ENCODE results near the gene MFSD12. TPM values are rescaled to one million over a fixed set of nuclear protein-coding genes. Genes with fewer than 3 reads are reported as not detected.
A peak's percentile ranks its signal among the peaks of the same experiment; 100 is the strongest.

Gene MFSD12
- 93.7 and 94.1 TPM in 2 replicates for total RNA-seq

DNA sequence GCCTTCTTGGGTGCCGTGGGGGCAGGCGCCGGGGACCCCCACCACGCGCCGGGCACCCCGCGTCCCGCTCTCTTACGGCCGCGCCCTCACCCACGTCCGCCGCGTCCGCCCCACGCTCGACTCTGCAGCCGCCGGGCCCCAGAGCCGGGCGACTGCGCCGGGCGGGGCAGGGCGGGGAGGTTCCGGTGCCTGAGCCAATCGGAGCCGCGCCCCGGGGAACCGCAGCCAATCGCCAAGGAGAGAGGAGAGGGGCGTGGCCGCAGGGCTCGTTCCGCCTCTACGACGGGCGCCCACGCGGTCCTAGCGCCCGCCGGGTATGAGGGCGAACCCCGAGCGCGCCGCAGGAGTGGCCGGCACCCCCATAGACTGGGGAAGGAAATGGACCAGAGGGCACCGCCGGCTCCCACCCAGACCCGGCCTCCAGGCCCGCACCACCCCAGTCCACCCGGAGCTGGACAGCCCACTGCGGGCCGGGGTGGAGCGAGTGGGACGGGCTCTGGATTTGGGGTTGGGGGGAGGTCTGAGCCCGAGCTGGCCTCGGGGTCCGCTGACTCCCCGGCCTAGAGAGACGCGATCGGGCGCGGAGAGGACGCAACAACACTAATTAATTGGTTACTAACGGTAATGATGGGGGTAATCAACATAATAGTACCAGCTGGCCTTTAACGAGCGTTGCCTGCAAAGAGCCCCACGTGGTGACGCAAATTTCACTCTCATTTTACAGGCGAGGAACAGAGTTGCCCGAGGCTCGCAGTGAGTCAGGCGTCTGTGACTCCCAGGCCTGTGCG lies at the start of gene MFSD12:
Gene MFSD12, minus strand, starts transcription at position 126 of the 788 bp plus-strand sequence. CDS start 183 bp downstream, outside the sequence.
- intact Hi-C loops (cut with micrococcal nuclease): loop anchor here (1.0 to 5.0 kb wide), 3 partner anchors 15 to 70 kb away; partner anchors contain the start of genes CACTIN, FZR1 and HMG20B
- Mint-ChIP-seq H3K36me3 (ENCODE audit: low read depth) (peaks cover 15% of the 10 kb centered on the region), H3K4me3 (ENCODE audit: low read depth) (peak within 1 kb of the TSS; percentile 98), H3K4me1 (ENCODE audit: low read depth) (peaks cover 33% of the 10 kb centered on the region), H3K9me3 (no peaks in the 10 kb centered on the region), H3K27me3 (ENCODE audit: low read depth) (no peaks in the 10 kb centered on the region), H3K27ac (peak within 1 kb of the TSS; percentile 85)
- DNase-seq (ENCODE audit: low spot score): peak; percentile 94

DNA sequence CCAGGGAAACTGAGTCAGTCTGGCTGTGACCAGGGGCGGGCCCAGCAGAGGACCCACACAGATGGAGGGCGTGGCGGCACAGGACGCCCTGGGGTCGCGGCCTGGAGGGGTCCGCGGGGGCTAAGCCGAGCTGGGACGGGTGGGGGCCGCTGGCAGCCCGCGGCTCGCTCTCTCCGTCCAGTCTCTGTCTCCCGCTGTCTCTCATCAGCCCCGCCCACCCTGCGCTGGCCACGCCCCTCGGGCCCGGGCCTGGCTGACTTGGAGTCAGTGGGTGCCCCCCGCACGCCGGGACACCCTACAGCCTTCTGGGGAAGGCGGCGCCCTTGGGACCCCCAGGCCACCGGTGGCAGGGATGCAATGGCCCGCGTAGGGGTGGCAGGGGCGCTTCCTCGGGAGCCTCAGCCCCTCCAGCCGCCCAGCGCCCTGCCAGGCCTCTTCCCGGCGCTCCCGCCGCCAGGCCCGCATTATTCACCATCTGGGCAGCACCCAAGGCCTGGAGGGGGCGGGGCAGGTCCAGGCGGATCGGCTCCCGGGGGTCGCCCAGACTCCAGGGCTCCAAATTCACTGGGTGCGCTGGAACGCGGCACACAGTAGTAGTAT lies 49.4 kb upstream of the MFSD12 start, which contains the start of gene TBXA2R:
Gene TBXA2R, minus strand, starts transcription at position 186 of the 600 bp plus-strand sequence. CDS start 6,241 bp downstream, outside the sequence.
- no peak for DNase-seq (ENCODE audit: low spot score)
- peaks cover under 1% of the 10 kb centered on the region for H3K36me3 Mint-ChIP-seq (ENCODE audit: low read depth)
- H3K27ac Mint-ChIP-seq: no peak within 1 kb of the TSS
- peaks cover 2% of the 10 kb centered on the region for H3K4me1 Mint-ChIP-seq (ENCODE audit: low read depth)
- peaks cover 4% of the 10 kb centered on the region for H3K27me3 Mint-ChIP-seq (ENCODE audit: low read depth)
- intact Hi-C loops (cut with micrococcal nuclease): no loop called here
- H3K4me3 Mint-ChIP-seq (ENCODE audit: low read depth): no peak within 1 kb of the TSS
- no peaks in the 10 kb centered on the region for H3K9me3 Mint-ChIP-seq

DNA sequence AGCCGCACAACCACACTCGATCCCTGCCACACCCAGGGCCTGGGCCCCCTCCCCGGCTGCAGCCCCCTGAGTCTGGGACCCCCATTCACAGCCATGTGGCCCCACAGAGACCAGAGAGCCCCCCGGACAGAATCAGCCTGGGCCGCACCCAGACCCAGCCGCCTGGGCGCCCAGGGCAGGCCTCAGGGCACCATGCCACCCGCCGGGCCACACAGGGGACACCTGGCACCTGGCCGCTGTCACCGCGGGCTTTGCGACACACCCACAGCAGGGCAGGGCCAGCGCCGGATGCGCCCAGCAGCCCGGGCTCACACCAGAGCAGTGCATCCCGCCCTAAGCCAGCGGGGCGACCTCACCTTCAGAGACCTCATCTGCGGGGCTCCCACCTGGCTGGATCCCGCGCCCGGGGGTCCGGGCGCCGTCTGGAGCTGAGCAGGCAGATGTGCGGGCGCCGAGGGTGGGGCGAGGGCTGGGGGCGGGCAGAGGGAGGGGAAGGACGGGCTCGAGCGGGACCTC lies 48.8 kb upstream of the MFSD12 start:
- Mint-ChIP-seq H3K36me3 (ENCODE audit: low read depth) (no peaks in the 10 kb centered on the region), H3K9me3 (no peaks in the 10 kb centered on the region), H3K4me1 (ENCODE audit: low read depth) (peaks cover 2% of the 10 kb centered on the region)

DNA sequence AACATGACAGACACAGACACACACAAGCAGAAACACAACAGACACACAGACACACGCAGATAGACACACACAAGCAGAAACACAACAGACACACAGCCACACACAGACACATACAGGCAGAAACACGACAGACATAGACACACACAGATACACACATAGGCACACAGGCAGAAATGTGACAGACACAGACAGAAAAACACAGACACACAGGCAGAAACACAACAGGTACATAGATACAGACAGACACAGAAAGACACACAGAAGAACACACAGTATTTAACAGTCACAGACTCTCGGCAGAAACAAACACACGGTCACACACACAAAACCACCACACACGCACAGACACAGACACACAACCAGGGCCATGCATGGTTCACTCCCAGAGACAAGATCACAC lies 48.4 kb upstream of the MFSD12 start:
- no peak overlapping the region for H3K4me3 Mint-ChIP-seq (ENCODE audit: low read depth)
- H3K27ac Mint-ChIP-seq: no peak overlapping the region
- intact Hi-C loops (cut with micrococcal nuclease): no loop called here
- H3K9me3 Mint-ChIP-seq: no peaks in the 10 kb centered on the region
- no peaks in the 10 kb centered on the region for H3K36me3 Mint-ChIP-seq (ENCODE audit: low read depth)
- peaks cover 2% of the 10 kb centered on the region for H3K4me1 Mint-ChIP-seq (ENCODE audit: low read depth)
- no peak for DNase-seq (ENCODE audit: low spot score)
- H3K27me3 Mint-ChIP-seq (ENCODE audit: low read depth): peaks cover 4% of the 10 kb centered on the region

More for the DNA sequence above, 48.8 kb upstream of the MFSD12 start:
- Mint-ChIP-seq H3K27me3 (ENCODE audit: low read depth) (peaks cover 4% of the 10 kb centered on the region), H3K4me3 (ENCODE audit: low read depth) (no peak overlapping the region), H3K27ac (no peak overlapping the region)
- no peak for DNase-seq (ENCODE audit: low spot score)
- intact Hi-C loops (cut with micrococcal nuclease): no loop called here

DNA sequence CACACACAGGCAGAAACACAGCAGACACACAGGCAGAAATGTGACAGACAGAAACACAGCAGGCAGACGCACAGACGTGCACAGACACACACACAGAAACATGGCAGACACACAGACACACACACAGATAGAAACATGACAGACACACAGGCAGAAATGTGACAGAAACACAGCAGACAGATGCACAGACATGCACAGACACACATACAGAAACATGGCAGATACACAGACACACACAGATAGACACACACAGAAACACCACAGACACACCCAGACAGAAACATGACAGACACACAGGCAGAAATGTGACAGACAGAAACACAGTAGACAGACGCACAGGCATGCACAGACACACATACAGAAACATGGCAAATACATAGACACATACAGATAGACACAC lies 48.0 kb upstream of the MFSD12 start:
- Mint-ChIP-seq H3K4me3 (ENCODE audit: low read depth) (no peak overlapping the region), H3K36me3 (ENCODE audit: low read depth) (no peaks in the 10 kb centered on the region)

DNA sequence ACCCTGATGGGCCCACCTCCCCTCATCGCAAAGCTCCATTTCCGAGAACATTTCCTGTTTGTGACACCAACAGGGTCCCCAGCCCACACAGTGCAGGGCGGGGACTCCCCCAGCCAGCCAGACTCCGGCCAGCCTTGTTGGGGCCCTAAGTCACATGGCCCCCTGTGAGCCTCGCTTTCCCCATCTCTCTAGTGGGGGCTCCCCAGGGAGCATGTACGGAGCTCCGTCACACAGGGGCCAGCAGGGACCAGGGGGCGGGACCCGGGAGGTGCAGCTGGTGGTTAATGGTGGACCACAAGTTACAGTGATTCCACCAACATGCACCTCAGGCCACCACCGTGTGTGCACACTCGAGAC lies 47.6 kb upstream of the MFSD12 start:
- H3K4me1 Mint-ChIP-seq (ENCODE audit: low read depth): peaks cover 2% of the 10 kb centered on the region
- no peaks in the 10 kb centered on the region for H3K36me3 Mint-ChIP-seq (ENCODE audit: low read depth)
- H3K27me3 Mint-ChIP-seq (ENCODE audit: low read depth): peaks cover 4% of the 10 kb centered on the region
- intact Hi-C loops (cut with micrococcal nuclease): no loop called here
- no peak overlapping the region for H3K4me3 Mint-ChIP-seq (ENCODE audit: low read depth)
- H3K9me3 Mint-ChIP-seq: no peaks in the 10 kb centered on the region
- H3K27ac Mint-ChIP-seq: no peak overlapping the region
- DNase-seq (ENCODE audit: low spot score): no peak

More for the DNA sequence above, 48.0 kb upstream of the MFSD12 start:
- intact Hi-C loops (cut with micrococcal nuclease): no loop called here
- Mint-ChIP-seq H3K4me1 (ENCODE audit: low read depth) (peaks cover 2% of the 10 kb centered on the region), H3K27me3 (ENCODE audit: low read depth) (peaks cover 4% of the 10 kb centered on the region), H3K9me3 (no peaks in the 10 kb centered on the region), H3K27ac (no peak overlapping the region)
- no peak for DNase-seq (ENCODE audit: low spot score)

DNA sequence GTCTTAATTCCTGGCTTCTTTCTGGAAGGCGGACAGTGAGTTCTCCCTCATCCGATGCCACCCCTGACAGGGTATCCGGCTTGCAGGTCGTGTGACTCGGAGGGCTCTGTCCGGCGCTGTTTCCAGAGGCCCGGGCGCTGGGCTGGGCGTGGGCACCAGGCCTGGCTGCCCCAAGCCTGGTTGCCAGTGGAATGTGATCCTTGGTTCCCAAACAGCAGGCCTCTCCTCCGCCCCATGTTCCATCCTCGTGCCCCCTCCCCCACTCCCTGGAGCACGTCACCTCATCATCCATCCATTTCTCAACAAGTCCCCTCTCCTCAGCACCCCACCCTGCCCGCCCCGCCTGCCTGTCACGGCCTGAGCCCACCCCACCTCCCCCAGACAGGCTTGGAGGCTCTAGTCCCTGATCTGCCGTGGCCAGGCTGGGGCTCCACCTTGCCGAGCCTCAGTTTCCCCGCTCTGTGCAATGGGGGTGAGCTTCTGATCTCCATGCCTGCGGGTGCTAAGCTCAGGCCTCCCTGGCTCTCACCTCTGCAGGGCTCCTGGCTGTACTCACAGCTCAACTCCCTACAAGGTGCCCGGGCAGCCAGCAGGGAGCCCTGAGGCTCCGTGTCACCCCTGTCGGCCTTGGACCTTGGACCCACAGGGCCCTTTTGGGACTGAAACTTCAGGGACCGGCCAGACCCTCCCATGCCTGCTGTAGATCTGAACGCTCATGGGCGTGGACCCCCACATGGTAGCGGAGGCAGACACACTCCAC lies 47.0 kb upstream of the MFSD12 start:
- no peak for DNase-seq (ENCODE audit: low spot score)
- intact Hi-C loops (cut with micrococcal nuclease): no loop called here
- H3K9me3 Mint-ChIP-seq: no peaks in the 10 kb centered on the region
- H3K27ac Mint-ChIP-seq: no peak overlapping the region
- peaks cover 2% of the 10 kb centered on the region for H3K4me1 Mint-ChIP-seq (ENCODE audit: low read depth)
- no peak overlapping the region for H3K4me3 Mint-ChIP-seq (ENCODE audit: low read depth)
- H3K27me3 Mint-ChIP-seq (ENCODE audit: low read depth): peaks cover 4% of the 10 kb centered on the region
- H3K36me3 Mint-ChIP-seq (ENCODE audit: low read depth): no peaks in the 10 kb centered on the region

DNA sequence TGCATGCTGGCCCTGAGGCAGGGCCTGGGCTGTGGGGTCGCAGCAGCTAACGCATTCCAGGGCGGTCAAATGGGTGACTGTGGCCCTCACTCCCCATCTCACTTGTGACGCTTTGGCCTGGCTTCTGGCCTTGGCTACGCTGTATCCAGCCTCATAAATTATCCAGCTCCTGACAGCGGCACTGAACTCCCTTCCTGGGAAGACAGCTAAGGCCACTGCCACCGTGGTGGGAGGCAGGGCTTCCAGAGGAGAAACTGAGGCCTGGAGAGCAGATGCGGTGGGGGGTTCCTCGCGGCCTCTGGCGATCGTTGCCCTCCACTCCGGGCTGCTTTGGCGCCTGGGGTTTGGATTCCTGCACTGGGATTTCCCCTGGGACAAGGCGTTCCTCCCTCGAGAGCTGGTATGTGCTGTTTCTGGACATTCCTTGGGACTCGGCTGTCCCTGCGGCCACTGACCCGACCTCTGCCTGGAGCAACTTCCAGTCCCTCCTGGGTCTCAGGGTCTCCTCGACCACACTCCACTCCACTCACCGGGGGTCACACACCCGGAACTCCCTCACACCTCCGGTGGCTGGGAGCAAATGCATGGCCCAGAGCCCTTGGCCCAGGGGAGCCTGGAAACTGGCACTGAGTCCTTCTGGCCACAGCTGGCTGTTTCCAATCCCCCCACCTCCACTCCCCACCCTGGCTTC lies 45.9 kb upstream of the MFSD12 start:
- no peak overlapping the region for H3K4me3 Mint-ChIP-seq (ENCODE audit: low read depth)
- intact Hi-C loops (cut with micrococcal nuclease): no loop called here
- DNase-seq (ENCODE audit: low spot score): no peak

DNA sequence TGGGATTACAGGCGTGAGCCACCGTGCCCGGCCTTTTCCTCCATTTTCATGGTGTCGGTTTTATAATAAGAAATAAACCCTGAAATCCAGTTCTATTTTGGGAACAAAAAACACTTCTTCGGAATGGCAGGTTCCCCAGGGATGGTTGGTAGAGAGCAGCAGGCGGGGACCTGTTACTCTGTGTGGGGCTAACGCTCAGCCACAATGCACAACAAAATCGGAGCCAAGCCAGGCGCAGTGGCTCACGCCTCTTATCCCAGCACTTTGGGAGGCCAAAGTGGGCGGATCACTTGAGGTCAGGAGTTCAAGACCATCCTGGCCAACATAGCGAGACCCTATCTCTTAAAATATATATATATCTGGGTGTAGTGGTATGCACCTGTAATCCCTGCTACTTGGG lies 43.6 kb upstream of the MFSD12 start:
- Mint-ChIP-seq H3K9me3 (no peaks in the 10 kb centered on the region), H3K36me3 (ENCODE audit: low read depth) (no peaks in the 10 kb centered on the region), H3K27me3 (ENCODE audit: low read depth) (no peaks in the 10 kb centered on the region), H3K27ac (no peak overlapping the region), H3K4me1 (ENCODE audit: low read depth) (no peaks in the 10 kb centered on the region), H3K4me3 (ENCODE audit: low read depth) (no peak overlapping the region)
- no peak for DNase-seq (ENCODE audit: low spot score)
- intact Hi-C loops (cut with micrococcal nuclease): no loop called here

More for the DNA sequence above, 45.9 kb upstream of the MFSD12 start:
- H3K9me3 Mint-ChIP-seq: no peaks in the 10 kb centered on the region
- no peaks in the 10 kb centered on the region for H3K36me3 Mint-ChIP-seq (ENCODE audit: low read depth)
- peaks cover 4% of the 10 kb centered on the region for H3K27me3 Mint-ChIP-seq (ENCODE audit: low read depth)
- no peak overlapping the region for H3K27ac Mint-ChIP-seq
- peaks cover 2% of the 10 kb centered on the region for H3K4me1 Mint-ChIP-seq (ENCODE audit: low read depth)

DNA sequence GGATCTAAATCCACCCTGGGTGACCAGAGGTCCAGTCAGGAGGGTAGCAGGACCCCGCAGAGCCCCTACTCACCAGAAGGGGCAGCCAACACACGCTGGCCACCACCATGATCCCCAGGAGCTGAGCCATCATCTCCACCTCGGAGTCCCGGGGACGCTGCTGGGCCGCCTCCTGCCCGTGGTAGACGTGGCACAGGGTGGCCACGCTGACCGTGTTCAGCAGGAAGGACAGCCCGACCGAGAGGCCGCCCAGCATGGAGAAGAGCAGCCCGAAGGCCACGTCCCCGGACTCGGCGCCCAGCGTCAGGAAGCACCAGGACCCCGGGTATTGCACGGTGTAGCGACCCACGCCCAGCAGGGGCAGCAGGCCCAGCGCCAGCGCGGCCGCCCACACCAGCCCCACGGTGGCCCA lies 42.4 kb upstream of the MFSD12 start:
- no peak for DNase-seq (ENCODE audit: low spot score)
- intact Hi-C loops (cut with micrococcal nuclease): no loop called here
- Mint-ChIP-seq H3K4me3 (ENCODE audit: low read depth) (no peak overlapping the region), H3K27ac (no peak overlapping the region), H3K9me3 (no peaks in the 10 kb centered on the region), H3K4me1 (ENCODE audit: low read depth) (no peaks in the 10 kb centered on the region), H3K36me3 (ENCODE audit: low read depth) (no peaks in the 10 kb centered on the region), H3K27me3 (ENCODE audit: low read depth) (no peaks in the 10 kb centered on the region)

DNA sequence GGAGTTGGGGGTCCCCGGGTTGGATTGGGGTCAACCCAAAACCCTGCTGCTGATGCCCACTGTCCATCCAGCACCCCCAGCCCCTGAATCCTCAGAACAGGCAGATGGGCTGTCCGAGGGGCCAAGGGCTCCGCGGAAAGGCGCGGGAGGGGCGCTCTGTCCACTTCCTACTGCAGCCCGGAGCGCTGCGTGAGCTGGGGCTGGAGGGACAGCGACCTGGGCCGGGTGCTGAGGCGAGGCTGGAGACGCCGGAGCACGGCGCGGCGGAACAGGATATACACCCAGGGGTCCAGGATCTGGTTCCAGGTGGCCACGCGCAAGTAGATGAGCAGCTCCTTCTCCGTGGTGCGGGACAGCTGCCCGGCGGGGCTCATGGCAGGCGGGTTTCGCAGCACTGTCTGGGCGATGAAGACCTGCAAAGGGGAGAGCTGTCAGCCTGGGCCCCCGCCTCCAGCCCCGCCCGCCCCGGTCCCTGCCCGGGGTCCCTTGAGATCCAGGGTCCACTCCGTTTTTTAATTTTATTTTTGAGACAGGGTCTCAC lies 38.2 kb upstream of the MFSD12 start:
- Mint-ChIP-seq H3K27ac (no peak overlapping the region), H3K9me3 (no peaks in the 10 kb centered on the region), H3K4me1 (ENCODE audit: low read depth) (no peaks in the 10 kb centered on the region), H3K4me3 (ENCODE audit: low read depth) (no peak overlapping the region), H3K27me3 (ENCODE audit: low read depth) (no peaks in the 10 kb centered on the region), H3K36me3 (ENCODE audit: low read depth) (no peaks in the 10 kb centered on the region)
- intact Hi-C loops (cut with micrococcal nuclease): no loop called here
- no peak for DNase-seq (ENCODE audit: low spot score)

DNA sequence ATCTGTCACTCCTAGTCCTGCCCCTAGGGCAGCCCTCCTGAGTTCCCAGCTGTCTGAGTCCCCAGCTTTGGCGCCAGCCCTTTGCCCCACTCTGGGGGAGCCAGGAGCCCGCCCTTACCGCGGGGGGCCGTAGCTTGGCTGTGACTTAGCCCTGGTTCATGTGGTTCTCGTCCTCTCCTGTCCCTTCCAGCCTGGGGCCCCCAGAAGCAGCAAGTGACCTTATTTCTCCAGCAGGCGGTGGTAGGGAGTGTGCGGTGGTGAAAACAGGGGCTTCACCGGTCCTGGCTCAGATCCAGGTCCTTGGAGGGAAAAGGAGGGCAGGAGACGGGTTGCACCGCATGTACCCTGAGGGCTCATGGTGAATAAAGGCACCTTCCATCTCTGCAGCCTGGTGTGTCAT lies 35.8 kb upstream of the MFSD12 start:
- Mint-ChIP-seq H3K27me3 (ENCODE audit: low read depth) (no peaks in the 10 kb centered on the region), H3K36me3 (ENCODE audit: low read depth) (no peaks in the 10 kb centered on the region), H3K4me1 (ENCODE audit: low read depth) (no peaks in the 10 kb centered on the region), H3K27ac (no peak overlapping the region), H3K9me3 (peaks cover 3% of the 10 kb centered on the region), H3K4me3 (ENCODE audit: low read depth) (no peak overlapping the region)
- intact Hi-C loops (cut with micrococcal nuclease): no loop called here
- no peak for DNase-seq (ENCODE audit: low spot score)
